OCI-LY1 (cell line): ENCODE results near the gene SLC16A4.

Experiments
- EZH2 ChIP-seq: fragments of 200-600 bp; sonication (generic), shearing (Covaris generic); IDR thresholded peaks from 2 replicates; pipeline ENCODE4 v1.8.0; 2017; ENCODE audit warnings: borderline replicate concordance, mixed run types, mild to moderate bottlenecking, antibody characterized with exemption, low read length, moderate library complexity, mixed read lengths
- TF ChIP-seq, protein P1 (sequence below): fragments of 200-600 bp; sonication (generic), shearing (Covaris generic); IDR thresholded peaks from 2 replicates; pipeline ENCODE4 v1.5.1; 2017; ENCODE audit warnings: mild to moderate bottlenecking, antibody characterized with exemption, low read length, moderate library complexity, mixed read lengths

DNA sequence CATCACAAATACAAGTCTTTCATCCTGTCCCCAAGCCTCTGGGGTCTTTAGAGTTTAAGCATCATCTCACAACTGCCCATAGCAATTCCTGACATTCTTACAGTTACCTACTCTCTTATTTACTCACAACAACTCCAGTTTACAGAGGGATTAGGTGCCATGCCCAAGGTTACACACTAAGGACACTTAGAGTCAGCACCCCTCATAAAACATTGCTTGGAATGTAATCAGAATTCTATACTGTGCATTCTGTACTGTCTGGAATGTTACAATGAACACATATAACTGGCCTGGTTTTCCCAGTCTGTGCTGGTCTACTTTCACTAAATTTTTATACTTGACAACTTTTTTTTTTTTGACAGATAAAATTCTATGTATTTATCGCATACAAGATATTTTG lies 66.2 kb downstream of the SLC16A4 start:
- no peak for TF ChIP-seq EZH2
- TF ChIP-seq, protein P1, sequence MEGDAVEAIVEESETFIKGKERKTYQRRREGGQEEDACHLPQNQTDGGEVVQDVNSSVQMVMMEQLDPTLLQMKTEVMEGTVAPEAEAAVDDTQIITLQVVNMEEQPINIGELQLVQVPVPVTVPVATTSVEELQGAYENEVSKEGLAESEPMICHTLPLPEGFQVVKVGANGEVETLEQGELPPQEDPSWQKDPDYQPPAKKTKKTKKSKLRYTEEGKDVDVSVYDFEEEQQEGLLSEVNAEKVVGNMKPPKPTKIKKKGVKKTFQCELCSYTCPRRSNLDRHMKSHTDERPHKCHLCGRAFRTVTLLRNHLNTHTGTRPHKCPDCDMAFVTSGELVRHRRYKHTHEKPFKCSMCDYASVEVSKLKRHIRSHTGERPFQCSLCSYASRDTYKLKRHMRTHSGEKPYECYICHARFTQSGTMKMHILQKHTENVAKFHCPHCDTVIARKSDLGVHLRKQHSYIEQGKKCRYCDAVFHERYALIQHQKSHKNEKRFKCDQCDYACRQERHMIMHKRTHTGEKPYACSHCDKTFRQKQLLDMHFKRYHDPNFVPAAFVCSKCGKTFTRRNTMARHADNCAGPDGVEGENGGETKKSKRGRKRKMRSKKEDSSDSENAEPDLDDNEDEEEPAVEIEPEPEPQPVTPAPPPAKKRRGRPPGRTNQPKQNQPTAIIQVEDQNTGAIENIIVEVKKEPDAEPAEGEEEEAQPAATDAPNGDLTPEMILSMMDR: no peak
